Stimulated activated CD4-positive, alpha-beta T cell treated with anti-CD3 and anti-CD28 coated beads, TNF-alpha, amount 100 ng/mL, for 24 hours (primary cell): Measurements from ENCODE around the gene ITPK1.
A peak's percentile ranks its signal among the peaks of the same experiment; 100 is the strongest.
"Not testable (repeated sequence)": the region's sequence is repeated elsewhere in the genome, so short reads cannot be mapped to it uniquely, and the experiment has no call there.

Source experiments
- DNase-seq, 3 experiments: peaks; one replicate each; pipeline ENCODE4 v3.0.0-alpha.2; 2020; ENCODE audit warnings: low read depth in 3 of 3

Gene ITPK1

GRCh38 chr14:93115821-93116675 lies at the start of gene ITPK1:
Gene ITPK1, minus strand, starts transcription at chr14:93115925. Its CDS starts 762 bp downstream, at chr14:93115163.
- DNase-seq, result peak in 2 of 3 experiments; percentile 26 to 40

- no peak for DNase-seq
Observed at GRCh38 chr14:93163564-93163963, 47.8 kb upstream of the ITPK1 start.

GRCh38 chr14:93161411-93161940 lies 45.8 kb upstream of the ITPK1 start:
- no peak for DNase-seq

GRCh38 chr14:93160353-93160801 lies 44.7 kb upstream of the ITPK1 start:
- DNase-seq, result no peak

GRCh38 chr14:93159625-93160352 lies 44.1 kb upstream of the ITPK1 start:
- not testable (repeated sequence) for DNase-seq

DNA sequence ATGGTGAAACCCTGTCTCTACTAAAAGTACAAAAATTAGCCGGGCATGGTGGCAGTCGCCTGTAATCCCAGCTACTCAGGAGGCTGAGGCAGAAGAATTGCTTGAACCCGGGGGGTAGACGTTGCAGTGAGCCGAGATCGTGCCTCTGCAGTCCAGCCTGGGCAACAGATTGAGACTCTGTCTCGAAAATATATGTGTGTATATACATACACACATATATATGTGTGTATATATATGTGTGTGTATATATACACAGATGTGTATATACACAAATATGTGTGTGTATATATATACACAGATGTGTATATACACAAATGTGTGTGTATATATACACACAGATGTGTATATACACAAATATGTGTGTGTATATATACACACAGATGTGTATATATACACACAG lies 42.6 kb upstream of the ITPK1 start:
- DNase-seq, result not testable (repeated sequence)

- DNase-seq, result no peak
Observed at GRCh38 chr14:93156693-93157369, 41.1 kb upstream of the ITPK1 start.

GRCh38 chr14:93155667-93156066 lies 39.9 kb upstream of the ITPK1 start:
- no peak for DNase-seq

- DNase-seq, result no peak
Observed at GRCh38 chr14:93153121-93153520, 37.4 kb upstream of the ITPK1 start.

GRCh38 chr14:93150227-93151208 lies 34.8 kb upstream of the ITPK1 start:
- no peak for DNase-seq

GRCh38 chr14:93148979-93149378 lies 33.3 kb upstream of the ITPK1 start:
- DNase-seq, result no peak

DNA sequence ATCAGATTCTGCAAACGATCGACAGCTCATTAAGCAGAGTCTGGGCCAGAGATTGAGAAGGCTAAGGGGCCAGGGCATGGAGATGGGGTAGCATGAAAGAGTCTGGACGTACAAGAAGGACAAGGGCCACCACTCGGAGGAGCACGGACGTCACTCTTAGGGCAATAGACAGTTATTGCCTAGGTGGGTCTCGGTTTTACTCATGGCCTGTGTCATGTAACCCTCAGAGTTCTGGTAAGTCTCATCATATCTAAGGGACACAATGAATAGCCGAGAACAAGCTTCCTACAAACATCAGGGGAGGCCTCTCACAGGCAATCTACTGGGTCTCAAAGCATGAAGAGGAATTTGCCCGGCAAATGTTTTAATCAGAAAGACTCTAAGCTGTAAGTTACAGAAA lies 30.4 kb upstream of the ITPK1 start:
- no peak for DNase-seq

DNA sequence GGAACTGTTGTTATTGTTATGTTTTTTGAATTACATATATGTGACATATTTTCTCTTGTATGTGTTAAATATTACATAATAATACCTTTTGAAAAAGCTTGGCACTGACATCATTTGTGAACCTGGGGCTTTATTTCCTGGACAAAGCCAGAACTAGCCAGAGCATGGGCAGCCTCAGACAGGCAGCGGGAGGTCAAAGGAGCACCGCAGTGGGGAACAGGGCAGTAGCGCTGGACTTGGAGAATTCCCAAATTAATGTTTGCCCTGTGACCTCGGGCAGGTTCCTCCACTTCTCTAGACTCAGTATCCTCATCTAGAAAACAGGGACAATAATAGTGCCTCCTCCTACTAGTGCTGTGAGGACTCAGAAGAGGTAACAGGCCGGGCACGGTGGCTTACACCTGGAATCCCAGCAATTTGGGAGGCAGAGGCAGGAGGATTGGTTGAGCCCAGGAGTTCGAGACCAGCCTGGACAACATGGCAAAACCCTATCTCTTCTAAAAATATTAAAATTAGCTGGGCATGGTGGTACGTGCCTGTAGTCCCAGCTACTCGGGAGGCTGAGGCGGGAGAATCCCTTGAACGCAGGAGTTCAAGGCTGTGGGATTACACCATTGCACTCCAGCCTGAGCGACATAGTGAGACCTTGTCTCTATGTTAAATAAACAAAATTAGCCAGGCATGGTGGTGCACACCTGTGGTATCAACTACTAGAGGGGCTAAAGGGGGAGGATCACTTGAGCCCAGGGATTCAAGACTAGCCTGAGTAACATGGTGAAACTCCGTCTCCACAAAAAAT lies 27.3 kb upstream of the ITPK1 start:
- DNase-seq, result no peak

- DNase-seq, result no peak
Observed at GRCh38 chr14:93137864-93138263, 22.1 kb upstream of the ITPK1 start.

GRCh38 chr14:93136508-93136907 lies 20.8 kb upstream of the ITPK1 start:
- not testable (repeated sequence) for DNase-seq

- DNase-seq, result no peak
Observed at GRCh38 chr14:93136009-93136408, 20.3 kb upstream of the ITPK1 start.

GRCh38 chr14:93135399-93135798 lies 19.7 kb upstream of the ITPK1 start:
- DNase-seq, result no peak

GRCh38 chr14:93133464-93133863 lies 17.7 kb upstream of the ITPK1 start:
- DNase-seq, result no peak

GRCh38 chr14:93132472-93133065 lies 16.8 kb upstream of the ITPK1 start:
- no peak for DNase-seq
